Measurements from ENCODE around the gene FRMD7.
A peak's percentile ranks its signal among the peaks of the same experiment; 100 is the strongest.
"Not testable (repeated sequence)": the region's sequence is repeated elsewhere in the genome, so short reads cannot be mapped to it uniquely, and the experiment has no call there.

FRMD7 gene

GRCh38 chrX:132093239-132093860 lies 34.5 kb downstream of the FRMD7 start:
- DNase-seq: no peak

GRCh38 chrX:132092439-132093065 lies 35.3 kb downstream of the FRMD7 start:
- DNase-seq: peak; percentile 66 to 77

GRCh38 chrX:132090403-132091159 lies 37.2 kb downstream of the FRMD7 start:
- peak; percentile 4 to 11 for DNase-seq

- DNase-seq: peak in 1 of 2 donors; percentile 16
These were observed 39.0 kb downstream of the FRMD7 start for GRCh38 chrX:132088864-132089263.

- no peak for DNase-seq
These were observed 41.1 kb downstream of the FRMD7 start for GRCh38 chrX:132086672-132087071.

- DNase-seq: no peak
These were observed 42.0 kb downstream of the FRMD7 start for GRCh38 chrX:132085786-132086185.

GRCh38 chrX:132077912-132078311 lies 49.9 kb downstream of the FRMD7 start:
- DNase-seq: no peak

GRCh38 chrX:132077414-132077813 lies 50.4 kb downstream of the FRMD7 start:
- DNase-seq: no peak

GRCh38 chrX:132071254-132071653 lies 56.6 kb downstream of the FRMD7 start:
- DNase-seq: no peak

GRCh38 chrX:132068405-132068804 lies 59.4 kb downstream of the FRMD7 start:
- DNase-seq: no peak

- DNase-seq: no peak
These were observed 64.0 kb downstream of the FRMD7 start for GRCh38 chrX:132063862-132064261.

- no peak for DNase-seq
These were observed 64.5 kb downstream of the FRMD7 start for GRCh38 chrX:132063334-132063733.

GRCh38 chrX:132059973-132060540 lies 67.8 kb downstream of the FRMD7 start:
- no peak for DNase-seq

- no peak for DNase-seq
These were observed 68.8 kb downstream of the FRMD7 start for GRCh38 chrX:132058975-132059374.

- no peak for DNase-seq
These were observed 69.8 kb downstream of the FRMD7 start for GRCh38 chrX:132058050-132058449.

- not testable (repeated sequence) for DNase-seq
These were observed 76.0 kb downstream of the FRMD7 start for GRCh38 chrX:132051778-132052177.

GRCh38 chrX:132046533-132046932 lies 81.3 kb downstream of the FRMD7 start:
- DNase-seq: no peak

GRCh38 chrX:132045456-132045855 lies 82.4 kb downstream of the FRMD7 start:
- DNase-seq: no peak

GRCh38 chrX:132044953-132045352 lies 82.9 kb downstream of the FRMD7 start:
- peak; percentile 26 to 27 for DNase-seq

GRCh38 chrX:132043977-132044376 lies 83.8 kb downstream of the FRMD7 start:
- no peak for DNase-seq

- DNase-seq: no peak
These were observed 86.8 kb downstream of the FRMD7 start for GRCh38 chrX:132041015-132041414.

- DNase-seq: no peak
These were observed 87.8 kb downstream of the FRMD7 start for GRCh38 chrX:132040066-132040465.

- no peak for DNase-seq
These were observed 90.3 kb downstream of the FRMD7 start for GRCh38 chrX:132037479-132037993.
